IgD-negative memory B cell (primary cell): ENCODE measurements around the gene GDF2. TPM values are rescaled to one million over a fixed set of nuclear protein-coding genes. Genes with fewer than 3 reads are reported as not detected.
A peak's percentile ranks its signal among the peaks of the same experiment; 100 is the strongest.

Source experiments
- H3K27ac Mint-ChIP-seq, 3 donors: one replicate each; pipeline ENCODE4 v1.8.0; 2020 to 2022; ENCODE audit warnings: mild to moderate bottlenecking in 3 of 3, mixed read lengths in 3 of 3, moderate library complexity in 1 of 3
- H3K27me3 Mint-ChIP-seq: one replicate; pipeline ENCODE4 v1.8.0; 2021; ENCODE audit warnings: mixed read lengths
- H3K36me3 Mint-ChIP-seq: one replicate; pipeline ENCODE4 v1.8.0; 2020; ENCODE audit warnings: mild to moderate bottlenecking, mixed read lengths
- H3K4me1 Mint-ChIP-seq, 3 donors: one replicate each; pipeline ENCODE4 v1.8.0; 2020 to 2022; ENCODE audit warnings: mixed read lengths in 3 of 3, mild to moderate bottlenecking in 1 of 3
- H3K4me3 Mint-ChIP-seq, 4 donors: one replicate each; pipeline ENCODE4 v1.8.0; 2020 to 2022; ENCODE audit warnings: mild to moderate bottlenecking in 4 of 4, mixed read lengths in 4 of 4, moderate library complexity in 3 of 4
- H3K9me3 Mint-ChIP-seq, 3 donors: one replicate each; pipeline ENCODE4 v1.8.0; 2020 to 2021; ENCODE audit warnings: mixed read lengths in 3 of 3, mild to moderate bottlenecking in 1 of 3
- polyA plus RNA-seq: library from polyadenylated mRNA; unstranded; fragments of 300-500 nt; fragmentation: Illumina TruSeq; gene quantifications from one replicate; pipeline ENCODE4 v1.2.3, GENCODE V29; 2021

GDF2 gene
- polyA plus RNA-seq, 1 donor from 2014 or later = not detected

DNA sequence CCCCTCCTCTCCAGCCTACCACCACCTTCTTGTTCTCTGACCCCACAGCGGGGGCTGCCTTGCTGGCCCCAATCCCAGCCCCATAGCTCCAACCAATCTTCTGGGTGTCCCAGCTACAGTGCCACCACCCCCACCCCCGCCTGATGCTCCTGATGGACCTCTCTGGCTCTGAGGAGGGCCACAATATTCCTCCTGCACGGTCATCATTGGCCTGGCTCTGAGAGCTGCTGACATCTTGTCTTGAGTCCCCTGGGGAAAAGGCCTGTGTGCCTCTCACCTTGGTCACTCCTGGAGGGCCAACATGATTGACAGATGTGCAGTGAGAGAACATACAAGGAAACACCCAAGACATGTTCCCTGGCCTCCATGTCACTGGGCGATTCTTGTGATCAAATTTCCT, 7.6 kb downstream of the GDF2 start:
- Mint-ChIP-seq H3K36me3 (no peaks in the 10 kb centered on the region), H3K9me3 (peaks cover 0 to 3% (median 1%) of the 10 kb centered on the region in 3 donors), H3K4me3 (no peak overlapping the region), H3K27ac (no peak overlapping the region), H3K27me3 (peaks cover 2% of the 10 kb centered on the region), H3K4me1 (peaks cover 0 to 4% (median 0%) of the 10 kb centered on the region in 3 donors)

DNA sequence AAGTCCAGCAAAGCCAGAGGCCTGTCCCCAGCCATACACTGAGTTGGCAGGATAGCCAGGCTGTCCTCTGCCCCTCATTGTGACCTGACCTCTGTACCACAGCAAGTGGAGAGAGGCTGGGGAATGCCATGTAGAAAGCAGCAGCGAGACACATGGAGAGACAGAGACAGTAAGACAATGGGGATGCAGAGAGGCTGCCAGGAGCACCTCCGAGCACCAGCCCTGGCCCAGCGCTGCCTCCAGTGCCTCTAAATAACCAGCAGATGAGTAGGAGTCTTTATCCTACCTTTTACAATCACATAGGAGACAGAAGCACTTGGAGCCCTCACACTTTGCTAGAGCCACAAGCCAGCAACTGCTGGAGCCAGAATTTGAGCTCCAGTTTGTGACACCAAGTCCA, 8.1 kb downstream of the GDF2 start:
- no peaks in the 10 kb centered on the region for H3K36me3 Mint-ChIP-seq
- H3K27me3 Mint-ChIP-seq = peaks cover 2% of the 10 kb centered on the region
- peaks cover 0 to 3% (median 1%) of the 10 kb centered on the region in 3 donors for H3K9me3 Mint-ChIP-seq
- no peak overlapping the region for H3K27ac Mint-ChIP-seq
- H3K4me3 Mint-ChIP-seq = no peak overlapping the region
- peaks cover 0 to 4% (median 0%) of the 10 kb centered on the region in 3 donors for H3K4me1 Mint-ChIP-seq

DNA sequence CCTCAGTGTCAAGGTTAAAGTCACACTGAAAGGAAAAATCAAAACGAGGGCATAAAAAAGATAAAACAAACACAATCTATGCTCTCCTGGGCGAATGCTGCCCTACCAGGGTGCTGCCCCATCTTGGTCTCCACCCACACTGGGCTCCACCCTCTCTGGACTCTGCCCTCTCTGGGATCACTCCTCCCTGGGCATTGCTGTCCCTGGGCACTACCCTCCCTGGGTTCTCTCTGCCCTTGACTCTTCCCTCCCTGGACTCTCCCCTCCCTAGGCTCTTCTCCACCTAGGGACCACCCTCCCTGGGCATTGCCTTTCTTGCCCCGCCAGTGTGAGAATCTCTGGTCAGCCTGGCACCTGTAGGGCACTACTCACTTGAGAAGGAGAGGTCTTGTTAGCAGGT, 8.6 kb downstream of the GDF2 start:
- Mint-ChIP-seq H3K9me3 (peaks cover 0 to 3% (median 1%) of the 10 kb centered on the region in 3 donors), H3K27me3 (peaks cover 2% of the 10 kb centered on the region), H3K4me1 (peaks cover 0 to 4% (median 0%) of the 10 kb centered on the region in 3 donors), H3K27ac (no peak overlapping the region), H3K36me3 (no peaks in the 10 kb centered on the region), H3K4me3 (no peak overlapping the region)

DNA sequence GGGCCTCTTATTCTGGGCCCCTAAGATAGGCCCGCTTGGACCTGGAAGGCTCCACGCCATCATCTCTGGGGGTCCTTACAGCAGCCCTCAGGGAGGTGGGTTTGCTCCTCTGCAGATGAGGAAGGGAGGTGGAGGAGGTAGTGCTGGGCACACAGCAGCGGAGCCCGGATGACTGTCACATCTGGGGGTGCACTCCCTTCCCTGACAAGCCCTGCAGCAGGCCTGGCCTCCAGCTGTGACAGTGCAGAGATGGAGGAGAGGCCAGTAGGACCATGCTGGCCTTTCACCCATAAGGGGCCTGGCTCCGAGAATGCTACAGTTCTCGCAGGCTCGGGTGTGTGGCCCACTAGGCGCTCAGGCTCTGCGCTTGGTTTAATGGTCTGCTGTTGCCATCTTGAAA, 9.2 kb downstream of the GDF2 start:
- H3K9me3 Mint-ChIP-seq = peaks cover 0 to 3% (median 1%) of the 10 kb centered on the region in 3 donors
- H3K36me3 Mint-ChIP-seq = no peaks in the 10 kb centered on the region
- H3K27me3 Mint-ChIP-seq = peaks cover 4% of the 10 kb centered on the region
- H3K4me1 Mint-ChIP-seq = peaks cover 0 to 4% (median 0%) of the 10 kb centered on the region in 3 donors
- no peak overlapping the region for H3K4me3 Mint-ChIP-seq
- no peak overlapping the region for H3K27ac Mint-ChIP-seq

DNA sequence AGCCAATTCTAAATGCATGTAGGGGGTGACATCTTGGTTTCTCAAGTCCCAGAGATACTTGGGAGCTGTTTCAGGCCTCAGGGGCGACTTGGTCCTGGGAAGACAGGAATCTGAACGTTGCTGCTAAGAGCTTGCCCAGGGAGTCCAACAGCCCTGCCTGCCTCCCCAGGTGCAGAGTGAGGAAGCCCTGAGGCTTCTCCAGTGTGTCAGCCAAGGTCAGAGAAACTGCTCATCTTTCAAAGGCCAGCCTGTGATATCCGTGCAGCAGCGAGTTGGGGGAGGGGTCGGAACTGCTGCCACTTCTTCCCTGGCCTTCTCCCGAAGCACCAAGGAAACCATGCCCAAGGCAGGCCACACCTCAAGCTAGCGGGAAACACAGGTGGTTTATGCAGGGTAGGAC, 9.7 kb downstream of the GDF2 start:
- H3K27ac Mint-ChIP-seq = no peak overlapping the region
- H3K9me3 Mint-ChIP-seq = peaks cover 0 to 3% (median 1%) of the 10 kb centered on the region in 3 donors
- no peaks in the 10 kb centered on the region for H3K36me3 Mint-ChIP-seq
- no peak overlapping the region for H3K4me3 Mint-ChIP-seq
- peaks cover 4% of the 10 kb centered on the region for H3K27me3 Mint-ChIP-seq
- H3K4me1 Mint-ChIP-seq = peaks cover 0 to 4% (median 0%) of the 10 kb centered on the region in 3 donors

DNA sequence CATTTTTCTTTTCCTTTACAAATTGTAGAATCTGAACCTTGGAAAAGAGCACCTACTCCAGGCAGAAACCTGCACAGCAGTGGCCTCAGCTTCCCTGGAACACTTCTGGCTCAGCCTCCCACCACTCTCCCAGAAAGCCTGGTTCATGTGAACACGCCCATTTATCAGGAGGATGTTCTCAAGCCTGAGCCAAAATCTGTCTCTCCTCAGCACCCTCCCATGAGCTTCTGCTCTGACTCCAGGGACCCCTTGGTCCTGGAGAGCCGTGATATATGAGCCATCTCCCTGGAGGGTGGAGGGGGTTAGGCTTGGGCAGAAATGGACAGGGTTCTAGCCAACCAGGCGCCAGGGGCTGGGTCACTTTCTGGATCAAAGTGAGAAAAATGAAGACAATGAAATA, 10.1 kb downstream of the GDF2 start:
- no peaks in the 10 kb centered on the region for H3K36me3 Mint-ChIP-seq
- H3K27ac Mint-ChIP-seq = no peak overlapping the region
- H3K9me3 Mint-ChIP-seq = peaks cover 0 to 3% (median 1%) of the 10 kb centered on the region in 3 donors
- peaks cover 0 to 4% (median 0%) of the 10 kb centered on the region in 3 donors for H3K4me1 Mint-ChIP-seq
- H3K4me3 Mint-ChIP-seq = no peak overlapping the region
- H3K27me3 Mint-ChIP-seq = peaks cover 4% of the 10 kb centered on the region

DNA sequence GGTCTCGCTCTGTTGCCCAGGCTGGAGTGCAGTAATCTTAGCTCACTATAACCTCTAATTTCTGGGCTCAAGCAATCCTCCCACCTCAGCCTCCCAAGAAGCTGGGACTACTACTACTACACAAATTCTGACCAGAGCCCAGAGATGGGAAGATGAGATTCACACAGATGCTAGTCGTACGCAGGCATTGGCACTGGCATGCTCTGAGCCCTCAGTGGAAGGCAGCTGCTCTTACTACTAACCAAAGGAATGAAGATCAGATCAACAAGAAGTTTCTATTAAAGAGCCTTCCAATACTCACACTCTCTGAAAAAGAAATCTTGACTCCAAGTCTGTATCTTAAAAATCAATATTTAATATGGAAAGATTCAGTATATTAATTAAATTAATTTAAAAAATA, 10.7 kb downstream of the GDF2 start:
- no peak overlapping the region for H3K4me3 Mint-ChIP-seq
- peaks cover 7% of the 10 kb centered on the region for H3K27me3 Mint-ChIP-seq
- peaks cover 0 to 3% (median 0%) of the 10 kb centered on the region in 3 donors for H3K9me3 Mint-ChIP-seq
- H3K27ac Mint-ChIP-seq = no peak overlapping the region
- no peaks in the 10 kb centered on the region for H3K36me3 Mint-ChIP-seq
- peaks cover 0 to under 1% (median 0%) of the 10 kb centered on the region in 3 donors for H3K4me1 Mint-ChIP-seq

DNA sequence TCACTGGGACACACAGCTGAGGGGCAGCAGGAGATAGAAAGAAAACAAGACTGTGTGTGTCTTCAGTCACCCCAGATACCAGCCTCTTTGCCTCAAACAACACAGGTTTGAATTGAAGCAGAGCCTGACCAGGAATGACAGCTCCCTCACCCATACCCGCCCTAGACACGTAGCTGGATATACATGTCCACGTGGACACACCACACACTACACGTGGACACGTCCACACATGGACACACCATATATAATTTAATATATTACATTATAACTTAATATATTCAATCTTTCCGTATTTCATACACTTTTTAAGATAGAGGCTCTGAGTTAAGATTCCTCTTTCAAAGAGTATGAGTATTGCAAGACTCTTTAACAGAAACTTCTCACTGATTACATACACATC, 11.3 kb downstream of the GDF2 start:
- Mint-ChIP-seq H3K4me1 (no peaks in the 10 kb centered on the region), H3K27me3 (peaks cover 9% of the 10 kb centered on the region), H3K27ac (no peak overlapping the region), H3K4me3 (no peak overlapping the region), H3K36me3 (no peaks in the 10 kb centered on the region), H3K9me3 (peaks cover 0 to under 1% (median 0%) of the 10 kb centered on the region in 3 donors)

DNA sequence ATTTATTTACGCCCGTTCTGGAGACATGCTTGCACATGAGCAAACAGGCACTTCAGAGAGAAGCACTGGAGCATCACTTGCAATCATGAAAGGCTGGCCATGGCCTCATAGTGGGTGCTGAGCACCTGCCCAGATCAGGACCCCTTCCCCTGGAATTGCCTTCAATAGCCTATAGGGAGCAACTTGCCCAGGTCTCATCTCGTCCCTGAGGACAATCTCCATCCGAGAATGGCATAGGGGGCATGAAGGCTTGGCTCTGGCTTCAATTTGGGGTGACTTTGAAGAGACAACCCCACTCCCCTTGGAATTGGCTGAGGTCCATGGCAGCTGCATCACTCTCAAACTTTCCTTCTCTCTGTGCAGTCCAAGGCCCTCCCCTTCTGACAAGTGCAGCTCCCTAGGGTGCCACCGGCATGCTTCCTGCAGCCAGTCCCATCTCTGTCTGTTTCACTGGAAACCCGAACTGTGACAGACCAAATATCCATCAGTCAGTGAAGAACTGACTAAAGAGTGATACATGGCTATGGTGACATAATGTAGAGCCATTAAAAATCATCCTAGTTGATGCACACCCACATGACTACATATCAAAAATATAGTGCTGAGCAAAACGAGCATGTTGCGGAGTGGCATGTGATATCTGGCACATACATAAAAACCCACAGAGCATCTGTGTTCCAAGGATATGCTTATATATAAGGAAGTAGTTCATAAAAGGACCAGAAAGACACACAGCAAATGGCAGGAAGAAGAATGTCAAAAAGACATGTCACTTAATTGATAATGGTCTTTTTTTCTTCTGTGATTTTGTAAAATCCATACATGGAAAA, 12.4 kb downstream of the GDF2 start:
- Mint-ChIP-seq H3K27me3 (peaks cover 11% of the 10 kb centered on the region), H3K9me3 (no peaks in the 10 kb centered on the region), H3K36me3 (no peaks in the 10 kb centered on the region), H3K27ac (no peak overlapping the region), H3K4me3 (no peak overlapping the region), H3K4me1 (no peaks in the 10 kb centered on the region)

DNA sequence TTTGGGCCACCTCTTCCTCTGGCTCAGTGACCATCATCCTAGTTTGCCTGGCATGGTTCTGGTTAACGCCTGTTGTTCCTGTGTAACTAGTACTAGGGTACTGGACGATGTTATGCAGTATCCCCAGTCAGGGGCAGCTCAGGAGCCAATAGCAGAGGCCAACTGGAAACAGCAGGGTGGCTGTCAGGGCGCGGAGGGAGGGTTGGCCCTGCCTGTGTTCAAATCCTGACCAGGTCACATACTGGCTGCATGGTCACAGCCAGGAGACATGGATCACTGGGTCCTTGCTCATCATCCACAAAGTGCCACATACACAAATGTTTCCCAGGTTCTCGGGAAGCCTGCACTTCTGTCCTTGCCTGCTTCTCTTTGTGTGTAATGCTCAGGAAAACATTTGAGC, 13.7 kb downstream of the GDF2 start:
- Mint-ChIP-seq H3K4me1 (peaks cover 0 to 5% (median 4%) of the 10 kb centered on the region in 3 donors), H3K27ac (no peak overlapping the region), H3K27me3 (peaks cover 16% of the 10 kb centered on the region), H3K9me3 (no peaks in the 10 kb centered on the region), H3K36me3 (no peaks in the 10 kb centered on the region), H3K4me3 (no peak overlapping the region)

DNA sequence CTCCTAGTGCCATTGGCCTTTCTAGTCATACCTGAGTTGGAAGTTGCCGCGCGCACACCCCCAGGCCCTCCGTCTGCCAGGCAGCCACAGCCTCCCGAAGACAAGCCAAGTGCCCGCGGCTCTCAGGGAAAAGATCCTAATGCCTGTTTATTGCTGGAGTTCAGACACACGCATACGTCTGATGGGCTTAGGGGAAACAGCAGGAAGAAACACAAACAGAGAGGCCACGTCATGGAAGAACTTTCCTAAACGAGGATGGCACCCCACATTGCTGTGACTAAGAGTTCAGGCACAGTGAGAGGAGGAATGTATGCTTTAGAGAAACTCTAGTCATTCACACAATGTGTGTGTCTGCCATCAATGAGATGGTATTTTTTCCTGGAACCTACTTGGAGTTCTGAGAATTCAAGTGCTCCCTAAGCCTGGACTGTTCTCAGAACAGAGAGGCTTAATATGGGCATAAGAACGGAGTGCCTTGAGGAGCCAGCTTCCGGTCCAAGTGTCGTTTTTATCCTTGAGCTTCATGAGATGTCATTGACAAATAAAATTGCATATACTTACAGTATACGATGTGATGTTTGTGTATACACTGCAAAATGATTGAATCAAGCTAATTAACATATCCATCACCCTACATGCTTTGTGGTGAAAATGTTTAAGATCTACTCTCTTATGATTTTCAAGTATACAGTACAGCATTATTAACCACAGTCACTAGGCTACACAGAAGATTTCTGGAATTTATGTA, 14.3 kb downstream of the GDF2 start:
- Mint-ChIP-seq H3K27me3 (peaks cover 20% of the 10 kb centered on the region), H3K36me3 (no peaks in the 10 kb centered on the region), H3K4me3 (no peak overlapping the region), H3K4me1 (peaks cover 0 to 5% (median 4%) of the 10 kb centered on the region in 3 donors), H3K27ac (no peak overlapping the region), H3K9me3 (no peaks in the 10 kb centered on the region)

DNA sequence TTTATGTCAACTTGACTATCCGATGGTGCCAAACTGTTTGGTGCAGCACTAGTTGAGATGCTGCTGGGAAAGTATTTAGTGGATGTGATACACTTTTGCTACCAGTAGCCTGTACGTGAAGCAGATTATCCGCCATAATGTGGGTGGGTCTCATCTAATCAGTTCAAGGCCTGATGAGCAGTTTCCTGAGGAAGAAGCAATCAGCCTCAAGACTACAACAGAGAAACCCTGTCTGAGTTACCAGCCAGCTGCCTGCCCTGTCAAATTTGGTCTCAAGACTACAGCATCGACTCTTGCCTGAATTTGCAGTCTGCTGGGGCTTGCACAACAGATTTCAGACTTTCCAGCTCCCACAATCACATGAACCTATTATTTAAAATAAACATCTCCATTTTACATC, 15.1 kb downstream of the GDF2 start:
- Mint-ChIP-seq H3K27ac (no peak overlapping the region), H3K27me3 (peaks cover 20% of the 10 kb centered on the region), H3K36me3 (no peaks in the 10 kb centered on the region), H3K9me3 (no peaks in the 10 kb centered on the region), H3K4me3 (no peak overlapping the region), H3K4me1 (peaks cover 0 to 5% (median 4%) of the 10 kb centered on the region in 3 donors)

DNA sequence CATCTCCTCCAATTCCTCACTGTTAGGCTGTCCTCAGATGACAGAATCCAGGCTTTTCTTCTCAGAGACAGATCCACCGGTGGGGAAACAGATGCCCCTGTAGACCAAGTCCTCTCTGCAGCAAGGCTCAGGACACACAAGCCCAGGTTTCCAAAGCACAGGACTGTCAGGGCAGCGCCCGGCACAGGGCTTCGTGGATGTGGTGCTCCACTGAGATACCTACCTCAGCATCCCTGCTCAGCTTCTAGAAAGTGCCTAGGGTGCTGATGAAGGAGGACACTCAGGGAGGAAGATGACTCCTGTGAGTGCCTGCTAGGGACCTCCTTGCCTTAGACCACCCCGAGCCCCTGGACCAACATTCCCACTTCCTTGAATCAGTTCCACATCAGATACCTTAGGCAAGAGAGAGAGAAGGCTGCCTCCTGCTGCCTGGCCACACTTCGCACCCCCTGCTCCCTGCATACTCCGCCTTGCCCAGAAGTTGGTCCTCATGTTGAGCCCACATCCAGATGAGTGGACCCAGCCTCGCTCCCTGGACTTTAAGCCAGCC, 17.0 kb downstream of the GDF2 start:
- Mint-ChIP-seq H3K27ac (peak overlapping the region in 1 of 3 donors; percentile 48), H3K27me3 (peaks cover 20% of the 10 kb centered on the region), H3K36me3 (no peaks in the 10 kb centered on the region), H3K9me3 (no peaks in the 10 kb centered on the region), H3K4me3 (no peak overlapping the region), H3K4me1 (peaks cover 0 to 5% (median 4%) of the 10 kb centered on the region in 3 donors)

DNA sequence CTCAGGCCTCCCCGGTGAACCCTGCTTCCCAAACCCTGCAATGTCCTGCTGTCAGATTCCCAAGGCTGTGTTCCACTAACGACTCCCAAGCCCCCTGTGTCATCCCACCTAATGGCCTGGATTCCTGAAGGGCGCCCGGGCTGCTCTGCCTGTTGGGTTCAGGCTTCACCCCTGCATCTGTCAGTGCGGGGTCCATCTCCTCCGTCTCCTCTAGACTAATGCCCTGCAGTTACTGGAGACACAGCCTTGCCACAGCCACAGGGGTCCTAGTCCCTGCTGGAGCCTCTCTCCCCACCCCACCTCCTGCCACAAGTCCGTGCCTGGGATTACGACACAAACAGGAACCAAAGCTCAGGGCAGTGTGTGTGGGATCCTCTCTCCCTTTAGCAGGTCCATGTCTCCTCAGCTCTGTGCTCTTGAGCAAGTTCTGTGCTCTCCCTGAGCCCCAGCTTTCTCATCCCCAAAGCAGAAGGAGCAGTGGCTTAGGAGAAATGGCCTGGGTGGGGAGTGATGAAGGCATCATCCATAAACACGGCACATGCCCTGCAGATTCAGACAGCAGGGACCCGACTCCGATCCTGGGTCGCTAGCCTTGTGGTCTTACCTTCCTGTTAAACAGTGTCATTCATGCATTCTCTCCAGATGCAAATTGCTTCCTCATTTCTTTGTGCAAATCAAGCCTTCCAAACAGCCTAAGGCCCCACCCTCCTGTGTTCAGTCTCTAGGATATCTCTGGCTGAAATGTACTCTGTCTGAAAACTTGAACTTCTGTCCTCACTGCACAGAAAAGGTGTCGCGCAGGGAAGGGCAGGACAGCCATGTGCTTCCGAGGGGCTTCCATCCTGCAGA, 17.7 kb downstream of the GDF2 start:
- Mint-ChIP-seq H3K36me3 (no peaks in the 10 kb centered on the region), H3K9me3 (no peaks in the 10 kb centered on the region), H3K27ac (peak overlapping the region in 1 of 3 donors; percentile 48), H3K4me3 (peak overlapping the region in 2 of 4 donors; percentile 32 to 84), H3K4me1 (peaks cover 0 to 5% (median 4%) of the 10 kb centered on the region in 3 donors), H3K27me3 (peaks cover 18% of the 10 kb centered on the region)
